ENCODE measurements around the gene MPPED1.

DNA sequence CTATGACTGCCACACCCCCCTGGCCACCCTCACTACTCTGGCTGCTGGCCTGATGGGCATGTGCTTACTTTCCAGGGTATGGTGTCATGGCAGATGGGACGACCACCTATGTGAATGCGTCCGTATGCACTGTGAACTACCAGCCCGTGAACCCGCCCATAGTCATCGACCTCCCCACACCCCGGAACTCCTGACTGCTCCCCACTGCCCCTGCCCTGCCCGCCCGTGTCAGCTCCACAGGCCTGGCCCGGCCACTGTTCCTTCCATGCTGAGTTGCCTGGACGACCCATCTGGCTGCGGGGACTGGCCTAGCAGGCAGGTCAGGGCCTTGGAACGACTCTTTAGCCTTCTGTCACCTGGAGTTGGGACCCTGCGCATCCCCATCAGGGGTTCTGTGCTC lies 93.6 kb downstream of the MPPED1 start:
- TF ChIP-seq CTCF (IDR thresholded peaks at IDR 0.05) (no peak), ZFX (IDR thresholded peaks at IDR 0.05; ENCODE audit: borderline replicate concordance) (no peak)
